HCT116 (cell line): ENCODE measurements around the gene DCAF6. TPM values are rescaled to one million over a fixed set of nuclear protein-coding genes. Genes with fewer than 3 reads are reported as not detected.

Experiments
- ATAC-seq: fragments of 200-7000 bp; cut with Tn5 transposase; 2 replicates; pipeline ENCODE4 v1.9.1; 2020; ENCODE audit warnings: mild to moderate bottlenecking, moderate library complexity
- BruUV-seq: library from RNA; stranded (reverse); fragments of 400-500 nt; replicated peaks from 2 replicates; lab custom pipeline; 2021; lab: Mats Ljungman, UMichigan
- CTCF ChIA-PET: fragments of 300-600 bp; sonication (Branson Sonifier 250); formaldehyde crosslinking; loops from one replicate; lab custom pipeline; 2021; ENCODE audit warnings: antibody characterized with exemption; lab: Charles Lee
- POLR2A ChIA-PET: fragments of 300-600, 350-600 bp; sonication (Branson Sonifier 250); formaldehyde crosslinking; loops from one replicate; lab custom pipeline; 2021; ENCODE audit warnings: antibody characterized with exemption; lab: Charles Lee
- RAD21 ChIA-PET, 2 experiments: fragments of 300-600 bp; sonication (Branson Sonifier 250); formaldehyde crosslinking; loops; one replicate each; lab custom pipeline; 2023; ENCODE audit warnings: low total read pairs in 2 of 2; ENCODE audit not compliant: uncharacterized antibody in 2 of 2, unreplicated experiment in 2 of 2, low non-redundant PET in 1 of 2; lab: Charles Lee
- DNase-seq: peaks from one replicate; pipeline ENCODE4 v3.0.0-alpha.2; 2010; ENCODE audit warnings: low read depth, low spot score
- H2AFZ ChIP-seq: fragments of 200-600 bp; shearing (Covaris generic), sonication (generic); 2 replicates; pipeline ENCODE4 v1.6.1; 2017; ENCODE audit warnings: low read depth, mixed run types, mixed read lengths, antibody characterized with exemption, low read length; ENCODE audit not compliant: poor library complexity, severe bottlenecking
- H3K27ac ChIP-seq: 2 replicates; pipeline ENCODE4 v1.5.1; 2012; ENCODE audit warnings: low read depth, low read length
- H3K27me3 ChIP-seq: fragments of 200-600 bp; sonication (generic); 2 replicates; pipeline ENCODE4 v1.6.1; 2016; ENCODE audit warnings: mixed run types, low read length, mixed read lengths; ENCODE audit not compliant: insufficient read depth
- H3K36me3 ChIP-seq, 2 experiments: fragments of 200-500 bp in 1 of 2; fragments of 200-600 bp in 1 of 2; sonication (Bioruptor generic) in 1 of 2; sonication (generic) in 1 of 2; 2 replicates each; pipeline versions ENCODE4 v1.5.1 to v1.6.1; 2014 to 2016; ENCODE audit warnings: low read length in 2 of 2, inconsistent platforms in 1 of 2, mixed read lengths in 1 of 2, mixed run types in 1 of 2; ENCODE audit not compliant: insufficient read depth in 2 of 2, control insufficient read depth in 1 of 2
- H3K4me1 ChIP-seq, 2 experiments: fragments of 200-600 bp in 1 of 2; sonication (generic) in 1 of 2; 2 replicates each; pipeline versions ENCODE4 v1.5.1 to v1.6.1; 2012 to 2017; ENCODE audit warnings: low read length in 2 of 2, inconsistent platforms in 1 of 2, mild to moderate bottlenecking in 1 of 2, mixed read lengths in 1 of 2, mixed run types in 1 of 2, moderate library complexity in 1 of 2; ENCODE audit not compliant: insufficient read depth in 2 of 2, control insufficient read depth in 1 of 2
- H3K4me2 ChIP-seq: fragments of 200-600 bp; sonication (generic); 2 replicates; pipeline ENCODE4 v1.6.1; 2017; ENCODE audit warnings: mixed run types, low read length, mixed read lengths
- H3K4me3 ChIP-seq, 2 experiments: fragments of 200-600 bp in 1 of 2; sonication (generic) in 1 of 2; replicated peaks in 1 of 2; 2 replicates each; pipeline ENCODE4 v1.5.1; 2011 to 2016; ENCODE audit warnings: low read length in 2 of 2, control low read depth in 1 of 2, low read depth in 1 of 2, mild to moderate bottlenecking in 1 of 2, mixed read lengths in 1 of 2, mixed run types in 1 of 2
- H3K79me2 ChIP-seq: fragments of 200-600 bp; sonication (generic); 2 replicates; pipeline ENCODE4 v1.6.1; 2017; ENCODE audit warnings: mild to moderate bottlenecking, mixed run types, low read length, moderate library complexity, mixed read lengths; ENCODE audit not compliant: insufficient read depth
- H3K9ac ChIP-seq: fragments of 200-600 bp; sonication (generic); 2 replicates; pipeline ENCODE4 v1.6.1; 2016; ENCODE audit warnings: low read length, mixed read lengths
- H3K9me2 ChIP-seq: fragments of 200-600 bp; sonication (generic), shearing (Covaris generic); 2 replicates; pipeline ENCODE4 v1.6.1; 2017; ENCODE audit warnings: mixed run types, mild to moderate bottlenecking, moderate library complexity; ENCODE audit not compliant: insufficient read depth
- H3K9me3 ChIP-seq, 2 experiments: fragments of 200-500 bp in 1 of 2; fragments of 200-600 bp in 1 of 2; sonication (Bioruptor generic) in 1 of 2; sonication (generic) in 1 of 2; 2 replicates each; pipeline ENCODE4 v1.6.1; 2014 to 2017; ENCODE audit warnings: low read length in 2 of 2, mixed read lengths in 2 of 2, inconsistent platforms in 1 of 2, low read depth in 1 of 2, mild to moderate bottlenecking in 1 of 2, mixed run types in 1 of 2, moderate library complexity in 1 of 2; ENCODE audit not compliant: control insufficient read depth in 1 of 2, insufficient read depth in 1 of 2
- H4K20me1 ChIP-seq: fragments of 200-600 bp; sonication (generic), shearing (Covaris generic); 2 replicates; pipeline ENCODE4 v1.6.1; 2017; ENCODE audit warnings: mixed run types, mild to moderate bottlenecking, moderate library complexity; ENCODE audit not compliant: insufficient read depth
- CEBPB ChIP-seq: IDR thresholded peaks from 2 replicates; pipeline ENCODE4 v1.6.1; 2012; ENCODE audit warnings: low read depth
- ELF1 ChIP-seq: IDR thresholded peaks from 2 replicates; pipeline ENCODE4 v1.6.1; 2012; ENCODE audit warnings: low read depth, borderline replicate concordance
- EZH2 ChIP-seq: fragments of 200-600 bp; sonication (generic); IDR thresholded peaks from 2 replicates; pipeline ENCODE4 v1.6.1; 2017; ENCODE audit warnings: antibody characterized with exemption, mixed run types
- FOSL1 ChIP-seq: IDR thresholded peaks from 2 replicates; pipeline ENCODE4 v1.6.1; 2012; ENCODE audit warnings: low read depth
- JUND ChIP-seq: IDR thresholded peaks from 2 replicates; pipeline ENCODE4 v1.6.1; 2012
- POLR2A ChIP-seq: IDR thresholded peaks from 2 replicates; pipeline ENCODE4 v1.7.0; 2011; ENCODE audit warnings: borderline replicate concordance; ENCODE audit not compliant: insufficient read depth, insufficient read length; ENCODE audit errors: extremely low read depth
- POLR2AphosphoS5 ChIP-seq: IDR thresholded peaks from 2 replicates; pipeline ENCODE4 v1.6.1; 2011; ENCODE audit warnings: mild to moderate bottlenecking, low read depth, low read length, moderate library complexity
- SRF ChIP-seq: IDR thresholded peaks from 2 replicates; pipeline ENCODE4 v1.6.1; 2012; ENCODE audit warnings: low read depth
- TCF7L2 ChIP-seq: IDR thresholded peaks from 2 replicates; pipeline ENCODE4 v1.7.0; 2011; ENCODE audit warnings: borderline replicate concordance, inconsistent platforms; ENCODE audit not compliant: insufficient read depth, insufficient read length; ENCODE audit errors: extremely low read depth
- ZFX ChIP-seq: fragments of 450-650 bp; IDR thresholded peaks from 2 replicates; pipeline ENCODE4 v1.6.1; 2017
- intact Hi-C: fragments of 100-400 bp; cut with micrococcal nuclease; formaldehyde crosslinking; loops from 2 replicates; pipeline ENCODE4 v1.10.0; 2022
- total RNA-seq: library from RNA; stranded (reverse); gene quantifications from one replicate; pipeline ENCODE4 v1.2.1, GENCODE V29; 2021; ENCODE audit not compliant: unreplicated experiment
- TF ChIP-seq, protein P1 (sequence below), 3 experiments: fragments of 200-600 bp in 1 of 3; sonication (generic) in 1 of 3; IDR thresholded peaks in 2 of 3; conservative IDR thresholded peaks in 1 of 3; 2 replicates each; pipeline ENCODE4 v1.5.1; 2012 to 2017; ENCODE audit warnings: low read depth in 2 of 3, low read length in 2 of 3, antibody characterized with exemption in 1 of 3, borderline replicate concordance in 1 of 3, control low read depth in 1 of 3, mild to moderate bottlenecking in 1 of 3, mixed read lengths in 1 of 3, mixed run types in 1 of 3, moderate library complexity in 1 of 3; ENCODE audit not compliant: insufficient read depth in 1 of 3
- TF ChIP-seq, protein P2 (sequence below): IDR thresholded peaks from 2 replicates; pipeline ENCODE4 v1.6.1; 2012

DCAF6 gene
- total RNA-seq, 1 experiment from 2014 or later, result 34.2 TPM

DNA sequence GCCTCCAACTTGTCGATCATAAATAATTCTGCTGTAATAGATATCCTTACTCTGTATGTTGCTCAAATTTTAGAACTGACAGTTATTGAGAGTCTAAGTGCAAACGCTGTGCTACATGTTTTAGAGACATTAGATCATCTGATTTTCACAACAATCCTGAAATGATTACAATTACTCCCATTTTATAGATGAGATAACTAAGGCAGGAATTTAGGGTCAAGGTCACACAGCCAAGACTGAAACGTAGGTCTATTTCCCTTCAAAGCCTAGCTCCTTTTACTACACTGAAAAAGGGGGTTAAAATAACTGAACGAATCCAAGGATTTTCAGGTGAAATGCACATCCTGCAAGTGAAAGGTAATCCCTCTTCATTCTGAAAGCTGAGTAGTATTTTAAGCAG, 2.7 kb upstream of the DCAF6 start:
- no TSS peak for BruUV-seq
- ChIA-PET CTCF (no interaction called here), RAD21 (no interaction called here), POLR2A (interaction anchor here (0.6 kb wide), 2 partner anchors 238 to 542 kb away, joined by 3 to 5 read pairs; no protein-coding TSS in a partner anchor)
- Histone ChIP-seq H2AFZ (no peak overlapping the region), H3K36me3 (no peaks in the 10 kb centered on the region), H3K9ac (no peak overlapping the region), H3K27ac (no peak overlapping the region), H3K9me3 (no peaks in the 10 kb centered on the region), H4K20me1 (no peaks in the 10 kb centered on the region), H3K27me3 (no peaks in the 10 kb centered on the region), H3K79me2 (peaks cover 42% of the 10 kb centered on the region), H3K4me1 (peaks cover 10 to 24% of the 10 kb centered on the region in 2 experiments; a peak in 3 of 4 replicates), H3K9me2 (no peaks in the 10 kb centered on the region), H3K4me2 (no peak overlapping the region; the same call in 1 of the 2 replicates), H3K4me3 (no peak overlapping the region)
- no peak for ATAC-seq
- TF ChIP-seq FOSL1, result no peak
- TF ChIP-seq, protein P1, sequence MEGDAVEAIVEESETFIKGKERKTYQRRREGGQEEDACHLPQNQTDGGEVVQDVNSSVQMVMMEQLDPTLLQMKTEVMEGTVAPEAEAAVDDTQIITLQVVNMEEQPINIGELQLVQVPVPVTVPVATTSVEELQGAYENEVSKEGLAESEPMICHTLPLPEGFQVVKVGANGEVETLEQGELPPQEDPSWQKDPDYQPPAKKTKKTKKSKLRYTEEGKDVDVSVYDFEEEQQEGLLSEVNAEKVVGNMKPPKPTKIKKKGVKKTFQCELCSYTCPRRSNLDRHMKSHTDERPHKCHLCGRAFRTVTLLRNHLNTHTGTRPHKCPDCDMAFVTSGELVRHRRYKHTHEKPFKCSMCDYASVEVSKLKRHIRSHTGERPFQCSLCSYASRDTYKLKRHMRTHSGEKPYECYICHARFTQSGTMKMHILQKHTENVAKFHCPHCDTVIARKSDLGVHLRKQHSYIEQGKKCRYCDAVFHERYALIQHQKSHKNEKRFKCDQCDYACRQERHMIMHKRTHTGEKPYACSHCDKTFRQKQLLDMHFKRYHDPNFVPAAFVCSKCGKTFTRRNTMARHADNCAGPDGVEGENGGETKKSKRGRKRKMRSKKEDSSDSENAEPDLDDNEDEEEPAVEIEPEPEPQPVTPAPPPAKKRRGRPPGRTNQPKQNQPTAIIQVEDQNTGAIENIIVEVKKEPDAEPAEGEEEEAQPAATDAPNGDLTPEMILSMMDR (IDR thresholded peaks at IDR 0.05 in 2 of 3, conservative IDR thresholded peaks at IDR 0.05 in 1 of 3; ENCODE audit: borderline replicate concordance in 1 of 3, insufficient read depth in 1 of 3, low read depth in 2 of 3, low read length in 2 of 3), result no peak
- TF ChIP-seq ELF1, result no peak
- no peak for TF ChIP-seq JUND
- no peak for TF ChIP-seq TCF7L2
- no peak for TF ChIP-seq POLR2A
- TF ChIP-seq EZH2, result no peak
- no peak for TF ChIP-seq ZFX
- TF ChIP-seq POLR2AphosphoS5, result no peak
- TF ChIP-seq CEBPB, result no peak
- TF ChIP-seq, protein P2, sequence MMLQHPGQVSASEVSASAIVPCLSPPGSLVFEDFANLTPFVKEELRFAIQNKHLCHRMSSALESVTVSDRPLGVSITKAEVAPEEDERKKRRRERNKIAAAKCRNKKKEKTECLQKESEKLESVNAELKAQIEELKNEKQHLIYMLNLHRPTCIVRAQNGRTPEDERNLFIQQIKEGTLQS, result no peak
- no peak for TF ChIP-seq SRF
- DNase-seq, result no peak
- intact Hi-C loops, result no loop called here
